ENCODE data around the gene RTL9.

- peak; percentile 73 for TF ChIP-seq CTCF (IDR thresholded peaks at IDR 0.05; ENCODE audit: borderline replicate concordance, extremely low read depth, low read length, poor library complexity, severe bottlenecking)
- no peak for TF ChIP-seq EZH2 (IDR thresholded peaks at IDR 0.05; ENCODE audit: borderline replicate concordance, low read depth, low read length, severe bottlenecking)
Observed at GRCh38 chrX:110407910-110408545, 49.4 kb downstream of the RTL9 start.

Data from DND-41 (cell line).